SU-DHL-6 (cell line): Measurements from ENCODE around the gene LRRFIP1.
"Not testable (repeated sequence)": the region's sequence is repeated elsewhere in the genome, so short reads cannot be mapped to it uniquely, and the experiment has no call there.

Experiments
- EZH2phosphoT487 ChIP-seq: fragments of 200-600 bp; sonication (generic), shearing (Covaris generic); conservative IDR thresholded peaks from 2 replicates; pipeline ENCODE4 v1.6.1; 2018; ENCODE audit warnings: mild to moderate bottlenecking, antibody characterized with exemption, low read length, moderate library complexity, mixed read lengths
- TF ChIP-seq, protein P1 (sequence below): fragments of 200-600 bp; sonication (generic); IDR thresholded peaks from one replicate; pipeline ENCODE4 v1.5.1; 2017; ENCODE audit warnings: antibody characterized with exemption, mild to moderate bottlenecking, low read length, moderate library complexity; ENCODE audit not compliant: insufficient read depth, poor library complexity, severe bottlenecking

DNA sequence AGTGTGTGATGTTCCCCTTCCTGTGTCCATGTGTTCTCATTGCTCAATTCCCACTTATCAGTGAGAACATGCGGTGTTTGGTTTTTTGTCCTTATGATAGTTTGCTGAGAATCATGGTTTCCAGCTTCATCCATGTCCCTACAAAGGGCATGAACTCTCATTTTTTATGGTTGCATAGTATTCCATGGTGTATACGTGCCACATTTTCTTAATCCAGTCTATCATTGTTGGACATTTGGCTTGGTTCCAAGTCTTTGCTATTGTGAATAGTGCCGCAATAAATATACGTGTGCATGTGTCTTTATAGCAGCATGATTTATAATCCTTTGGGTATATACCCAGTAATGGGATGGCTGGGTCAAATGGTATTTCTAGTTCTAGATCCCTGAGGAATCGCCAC lies 156.3 kb downstream of the LRRFIP1 start:
- TF ChIP-seq EZH2phosphoT487 = not testable (repeated sequence)
- TF ChIP-seq, protein P1, sequence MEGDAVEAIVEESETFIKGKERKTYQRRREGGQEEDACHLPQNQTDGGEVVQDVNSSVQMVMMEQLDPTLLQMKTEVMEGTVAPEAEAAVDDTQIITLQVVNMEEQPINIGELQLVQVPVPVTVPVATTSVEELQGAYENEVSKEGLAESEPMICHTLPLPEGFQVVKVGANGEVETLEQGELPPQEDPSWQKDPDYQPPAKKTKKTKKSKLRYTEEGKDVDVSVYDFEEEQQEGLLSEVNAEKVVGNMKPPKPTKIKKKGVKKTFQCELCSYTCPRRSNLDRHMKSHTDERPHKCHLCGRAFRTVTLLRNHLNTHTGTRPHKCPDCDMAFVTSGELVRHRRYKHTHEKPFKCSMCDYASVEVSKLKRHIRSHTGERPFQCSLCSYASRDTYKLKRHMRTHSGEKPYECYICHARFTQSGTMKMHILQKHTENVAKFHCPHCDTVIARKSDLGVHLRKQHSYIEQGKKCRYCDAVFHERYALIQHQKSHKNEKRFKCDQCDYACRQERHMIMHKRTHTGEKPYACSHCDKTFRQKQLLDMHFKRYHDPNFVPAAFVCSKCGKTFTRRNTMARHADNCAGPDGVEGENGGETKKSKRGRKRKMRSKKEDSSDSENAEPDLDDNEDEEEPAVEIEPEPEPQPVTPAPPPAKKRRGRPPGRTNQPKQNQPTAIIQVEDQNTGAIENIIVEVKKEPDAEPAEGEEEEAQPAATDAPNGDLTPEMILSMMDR = not testable (repeated sequence)
